Common myeloid progenitor, CD34-positive (primary cell): ENCODE data around the gene PLXND1.

Source experiments
- CTCF ChIA-PET: fragments of 350-600 bp; sonication (Branson Sonifier 250); formaldehyde crosslinking; loops from one replicate; lab custom pipeline; 2021; ENCODE audit warnings: antibody characterized with exemption; lab: Charles Lee
- POLR2A ChIA-PET: fragments of 350-600 bp; sonication (Branson Sonifier 250); formaldehyde crosslinking; loops from one replicate; lab custom pipeline; 2021; ENCODE audit warnings: antibody characterized with exemption; lab: Charles Lee
- DNase-seq, 3 donors: peaks; one replicate each; pipeline versions ENCODE4 v3.0.0 to v3.0.0-alpha.2; 2013
- H3K27ac ChIP-seq, 2 experiments: 1 replicate in 1 of 2; 2 replicates in 1 of 2; pipeline ENCODE4 v1.7.0; 2013; ENCODE audit warnings: inconsistent platforms in 2 of 2, low read length in 2 of 2, mild to moderate bottlenecking in 2 of 2, low read depth in 1 of 2, moderate library complexity in 1 of 2; ENCODE audit not compliant: severe bottlenecking in 2 of 2, insufficient read depth in 1 of 2, poor library complexity in 1 of 2
- H3K27me3 ChIP-seq, 5 experiments: replicated peaks in 2 of 5; 1 replicate in 3 of 5; 2 replicates in 2 of 5; pipeline versions ENCODE4 v1.6.1 to v1.7.0; 2013; ENCODE audit warnings: low read length in 4 of 5, mild to moderate bottlenecking in 2 of 5, moderate library complexity in 2 of 5, inconsistent platforms in 1 of 5; ENCODE audit not compliant: insufficient read depth in 5 of 5, control insufficient read depth in 4 of 5
- H3K36me3 ChIP-seq, 4 experiments: 1 replicate in 2 of 4; 2 replicates in 2 of 4; pipeline versions ENCODE4 v1.6.1 to v1.7.0; 2013; ENCODE audit warnings: low read length in 3 of 4, control low read depth in 1 of 4, mild to moderate bottlenecking in 1 of 4; ENCODE audit not compliant: control insufficient read depth in 4 of 4, insufficient read depth in 4 of 4
- H3K4me1 ChIP-seq, 4 experiments: 1 replicate in 3 of 4; 2 replicates in 1 of 4; pipeline versions ENCODE4 v1.6.1 to v1.7.1; 2013; ENCODE audit warnings: low read length in 3 of 4, mild to moderate bottlenecking in 3 of 4, control low read depth in 1 of 4, inconsistent platforms in 1 of 4, moderate library complexity in 1 of 4; ENCODE audit not compliant: control insufficient read depth in 4 of 4, insufficient read depth in 4 of 4; ENCODE audit errors: control extremely low read depth in 1 of 4
- H3K4me3 ChIP-seq, 7 experiments: 1 replicate in 4 of 7; 2 replicates in 3 of 7; pipeline versions ENCODE4 v1.5.1 to v1.7.0; 2013; ENCODE audit warnings: mild to moderate bottlenecking in 7 of 7, low read length in 6 of 7, moderate library complexity in 6 of 7, inconsistent platforms in 2 of 7, low read depth in 2 of 7, control low read depth in 1 of 7; ENCODE audit not compliant: insufficient read depth in 4 of 7, control insufficient read depth in 1 of 7; ENCODE audit errors: extremely low read depth in 1 of 7
- H3K9me3 ChIP-seq, 5 experiments: 1 replicate in 4 of 5; 2 replicates in 1 of 5; pipeline versions ENCODE4 v1.6.1 to v1.7.1; 2013; ENCODE audit warnings: low read length in 4 of 5, mild to moderate bottlenecking in 2 of 5, inconsistent platforms in 1 of 5, low read depth in 1 of 5, moderate library complexity in 1 of 5; ENCODE audit not compliant: control insufficient read depth in 4 of 5, insufficient read depth in 2 of 5; ENCODE audit errors: control extremely low read depth in 1 of 5
- WGBS: methylation state at CpG from one replicate; pipeline ENCODE4 v1.1.5; 2013; ENCODE audit not compliant: insufficient coverage; 5-methylcytosine and 5-hydroxymethylcytosine counted together

PLXND1 gene

GRCh38 chr3:129533406-129533805 is 73.1 kb downstream of the PLXND1 start:
- Histone ChIP-seq H3K4me3 (no peak overlapping the region), H3K9me3 (no peaks in the 10 kb centered on the region), H3K27me3 (no peaks in the 10 kb centered on the region), H3K36me3 (no peaks in the 10 kb centered on the region), H3K4me1 (no peaks in the 10 kb centered on the region), H3K27ac (no peak overlapping the region)
- CTCF ChIA-PET: no interaction called here
- no peak for DNase-seq
- POLR2A ChIA-PET: no interaction called here
- WGBS: 96% methylated on average over 13 of the region's 16 CpGs

GRCh38 chr3:129532261-129532660 is 74.2 kb downstream of the PLXND1 start:
- Histone ChIP-seq H3K9me3 (no peaks in the 10 kb centered on the region), H3K27ac (no peak overlapping the region), H3K4me3 (no peak overlapping the region), H3K4me1 (no peaks in the 10 kb centered on the region), H3K36me3 (no peaks in the 10 kb centered on the region), H3K27me3 (no peaks in the 10 kb centered on the region)
- 96% methylated on average over 20 of the region's 20 CpGs for WGBS
- ChIA-PET POLR2A (no interaction called here), CTCF (interaction anchor here (0.6 to 1.4 kb wide), 2 partner anchors 8 to 16 kb away, joined by 3 to 4 read pairs; no protein-coding TSS in a partner anchor)
- no peak for DNase-seq

- no peaks in the 10 kb centered on the region for H3K27me3 ChIP-seq
- ChIA-PET POLR2A (no interaction called here), CTCF (interaction anchor here (1.4 kb wide), 1 partner anchor 17 kb away, joined by 4 read pairs; no protein-coding TSS in a partner anchor)
- no peak for DNase-seq
- no peak overlapping the region for H3K4me3 ChIP-seq
- H3K4me1 ChIP-seq: peaks cover 0 to 3% (median 0%) of the 10 kb centered on the region in 4 experiments
- no peaks in the 10 kb centered on the region for H3K9me3 ChIP-seq
- 93% methylated on average over 11 of the region's 11 CpGs for WGBS
- H3K27ac ChIP-seq: no peak overlapping the region
- no peaks in the 10 kb centered on the region for H3K36me3 ChIP-seq
These were observed 74.8 kb downstream of the PLXND1 start for GRCh38 chr3:129531699-129532098.

- no peak for DNase-seq
- ChIA-PET CTCF (interaction anchor here (0.9 kb wide), 1 partner anchor 65 kb away, joined by 3 read pairs; no protein-coding TSS in a partner anchor), POLR2A (no interaction called here)
- Histone ChIP-seq H3K36me3 (no peaks in the 10 kb centered on the region), H3K27ac (no peak overlapping the region), H3K4me3 (no peak overlapping the region), H3K27me3 (no peaks in the 10 kb centered on the region), H3K4me1 (peaks cover 0 to 11% (median 8%) of the 10 kb centered on the region in 4 experiments), H3K9me3 (no peaks in the 10 kb centered on the region)
- 97% methylated on average over 13 of the region's 13 CpGs for whole genome bisulfite sequencing
These were observed 75.7 kb downstream of the PLXND1 start for GRCh38 chr3:129530821-129531220.

GRCh38 chr3:129530251-129530791 is 76.2 kb downstream of the PLXND1 start:
- Histone ChIP-seq H3K27me3 (no peaks in the 10 kb centered on the region), H3K36me3 (no peaks in the 10 kb centered on the region), H3K9me3 (no peaks in the 10 kb centered on the region), H3K4me3 (no peak overlapping the region), H3K27ac (no peak overlapping the region), H3K4me1 (peaks cover 0 to 16% (median 9%) of the 10 kb centered on the region in 4 experiments)
- 95% methylated on average over 2 of the region's 6 CpGs for WGBS
- CTCF ChIA-PET: interaction anchor here (0.9 kb wide), 1 partner anchor 66 kb away, joined by 3 read pairs; no protein-coding TSS in a partner anchor
- DNase-seq: no peak
- POLR2A ChIA-PET: no interaction called here

GRCh38 chr3:129529436-129530210 is 76.9 kb downstream of the PLXND1 start:
- CTCF ChIA-PET: interaction anchor here (0.6 kb wide), 1 partner anchor 16 kb away, joined by 4 read pairs; no protein-coding TSS in a partner anchor
- Histone ChIP-seq H3K4me3 (no peak overlapping the region), H3K36me3 (no peaks in the 10 kb centered on the region), H3K27ac (no peak overlapping the region), H3K4me1 (peaks cover 0 to 20% (median 9%) of the 10 kb centered on the region in 4 experiments), H3K9me3 (no peaks in the 10 kb centered on the region), H3K27me3 (no peaks in the 10 kb centered on the region)
- 100% methylated on average over 9 of the region's 12 CpGs for WGBS
- POLR2A ChIA-PET: no interaction called here
- no peak for DNase-seq

GRCh38 chr3:129528589-129529100 is 77.8 kb downstream of the PLXND1 start, which contains the start of gene RHO:
Gene RHO, plus strand, starts transcription at chr3:129528639. Its CDS starts 95 bp downstream, at chr3:129528734.
- 92% methylated on average over 14 of the region's 18 CpGs for WGBS
- Histone ChIP-seq H3K36me3 (no peaks in the 10 kb centered on the region), H3K4me1 (peaks cover 0 to 20% (median 9%) of the 10 kb centered on the region in 4 experiments), H3K4me3 (no peak within 1 kb of the TSS), H3K9me3 (no peaks in the 10 kb centered on the region), H3K27ac (no peak within 1 kb of the TSS), H3K27me3 (no peaks in the 10 kb centered on the region)
- POLR2A ChIA-PET: no interaction called here
- CTCF ChIA-PET: interaction anchor here (1.4 to 1.7 kb wide), 2 partner anchors 17 to 25 kb away, joined by 3 to 4 read pairs; no protein-coding TSS in a partner anchor
- no peak for DNase-seq
